Measurements from ENCODE around the gene CCL11.
"Not testable (repeated sequence)": the region's sequence is repeated elsewhere in the genome, so short reads cannot be mapped to it uniquely, and the experiment has no call there.

Gene CCL11

DNA sequence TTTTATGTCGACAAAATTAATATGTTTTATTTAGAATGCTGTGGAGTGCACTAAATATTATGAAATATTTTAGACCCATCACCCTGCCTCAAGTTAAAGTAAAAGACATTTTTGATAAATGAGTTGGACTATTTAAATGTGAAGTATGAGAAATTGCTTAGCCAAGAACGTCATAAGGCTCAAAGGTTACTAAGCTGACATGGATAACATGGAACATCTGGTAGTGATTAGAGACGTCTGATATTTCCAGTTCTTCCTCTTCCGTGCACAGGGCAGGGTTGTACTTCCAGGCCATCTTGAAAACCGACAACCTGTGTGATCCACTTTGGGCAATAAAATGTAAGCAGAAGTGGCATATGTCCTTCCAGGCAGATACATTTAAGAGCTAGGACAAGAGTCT lies 26.5 kb downstream of the CCL11 start:
- DNase-seq = no peak

DNA sequence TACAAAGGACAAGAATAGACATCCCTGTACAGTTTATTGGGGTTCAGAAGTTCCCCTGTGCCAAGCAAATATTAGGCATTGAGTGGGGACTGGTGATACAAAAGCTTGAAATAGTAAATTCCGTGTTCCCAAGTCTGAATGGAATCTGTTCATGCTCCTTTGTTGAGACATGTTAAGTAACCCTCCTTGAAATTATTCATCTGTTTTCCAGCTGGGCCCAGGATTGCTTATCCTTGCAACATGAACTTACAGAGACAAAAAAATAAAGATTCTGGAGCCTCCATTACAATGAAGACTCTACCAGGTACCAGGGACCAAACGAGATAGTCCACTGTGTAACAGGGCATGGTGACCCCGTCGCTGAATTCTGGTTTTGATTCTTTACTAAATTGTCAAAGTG lies 27.6 kb downstream of the CCL11 start:
- DNase-seq = no peak

DNA sequence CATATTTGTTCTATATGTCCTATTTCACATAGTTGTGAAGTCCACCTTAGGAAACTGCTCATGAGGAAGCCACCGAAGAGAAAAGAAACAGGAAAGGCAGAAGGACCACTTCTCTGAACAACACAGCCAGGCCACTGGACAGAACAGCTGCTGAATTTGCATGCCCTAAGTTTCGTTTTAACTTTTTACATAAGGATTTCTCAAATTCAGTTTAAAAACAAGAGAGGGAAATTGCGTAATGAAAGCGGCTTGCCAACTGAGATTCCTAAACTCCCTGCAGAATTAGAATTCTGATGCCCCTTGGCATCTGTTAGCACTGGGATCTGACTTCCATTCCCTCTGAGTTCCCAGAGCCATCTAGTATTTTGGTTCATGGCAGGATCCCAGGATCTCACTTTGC lies 28.7 kb downstream of the CCL11 start:
- no peak for DNase-seq

DNA sequence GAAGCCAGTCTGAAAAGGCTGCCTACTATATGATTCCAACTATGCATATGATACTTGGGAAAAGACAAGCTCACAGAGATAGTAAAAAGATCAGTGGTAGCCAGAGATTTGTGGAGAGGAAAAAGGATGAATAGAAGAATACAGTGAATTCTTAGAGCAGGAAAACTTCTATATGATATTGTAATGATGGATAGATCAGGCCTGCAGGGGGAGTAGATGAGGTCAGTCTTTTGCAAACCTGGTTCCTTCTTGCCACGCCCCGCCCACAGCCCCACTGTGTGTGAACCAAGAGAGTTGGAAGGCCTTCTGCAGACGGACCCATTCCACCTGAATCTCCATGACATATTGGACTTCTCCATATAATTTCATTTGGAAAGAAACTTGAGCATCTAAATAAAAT lies 32.9 kb downstream of the CCL11 start:
- no peak for DNase-seq

DNA sequence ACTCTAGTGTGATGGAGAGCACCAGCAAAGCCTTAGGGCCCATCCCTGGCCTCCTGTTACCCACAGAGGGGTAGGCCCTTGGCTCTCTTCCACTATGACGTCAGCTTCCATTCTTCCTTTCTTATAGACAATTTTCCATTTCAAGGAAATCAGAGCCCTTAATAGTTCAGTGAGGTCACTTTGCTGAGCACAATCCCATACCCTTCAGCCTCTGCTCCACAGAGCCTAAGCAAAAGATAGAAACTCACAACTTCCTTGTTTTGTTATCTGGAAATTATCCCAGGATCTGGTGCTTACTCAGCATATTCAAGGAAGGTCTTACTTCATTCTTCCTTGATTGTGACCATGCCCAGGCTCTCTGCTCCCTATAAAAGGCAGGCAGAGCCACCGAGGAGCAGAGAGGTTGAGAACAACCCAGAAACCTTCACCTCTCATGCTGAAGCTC lies 33.5 kb downstream of the CCL11 start, which contains the start of gene CCL8:
Gene CCL8, plus strand, starts transcription at position 397 of the 445 bp plus-strand sequence. CDS start 67 bp downstream, outside the sequence.
- DNase-seq = no peak

DNA sequence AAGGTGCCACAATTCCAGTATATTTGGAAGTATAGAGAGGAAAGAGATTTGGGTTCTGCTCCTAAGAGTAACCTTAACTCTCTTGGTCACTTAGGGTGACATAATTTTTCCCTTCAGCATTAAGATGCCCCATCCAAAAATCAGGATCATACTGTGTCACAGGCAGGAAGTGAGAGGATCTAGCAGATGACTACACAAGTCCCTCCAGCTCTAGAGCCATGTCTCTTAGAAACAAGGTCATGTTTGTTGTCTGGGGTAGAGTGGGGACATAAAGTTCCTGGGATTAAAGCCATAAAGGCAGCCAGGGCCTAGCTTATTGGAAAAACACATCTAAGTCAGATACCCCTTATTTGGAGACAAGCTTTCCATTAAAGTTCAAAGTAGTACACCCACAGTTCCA lies 36.4 kb downstream of the CCL11 start:
- no peak for DNase-seq

DNA sequence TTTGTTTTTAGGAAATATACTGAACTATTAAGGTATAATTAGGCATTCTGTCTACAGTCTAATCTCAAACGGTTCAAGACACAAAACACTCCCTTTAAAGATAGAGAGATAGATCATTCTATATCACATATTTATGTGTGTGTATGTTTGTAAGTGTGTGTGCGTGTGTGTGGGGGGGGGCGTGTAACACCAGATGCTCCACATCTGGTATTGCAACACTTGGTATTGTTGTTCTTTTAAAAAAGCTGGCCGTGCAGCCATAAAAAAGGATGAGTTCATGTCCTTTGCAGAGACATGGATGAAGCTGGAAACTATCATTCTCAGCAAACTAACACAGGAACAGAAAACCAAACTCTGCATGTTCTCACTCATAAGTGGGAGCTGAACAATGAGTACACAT lies 42.0 kb downstream of the CCL11 start:
- not testable (repeated sequence) for DNase-seq

DNA sequence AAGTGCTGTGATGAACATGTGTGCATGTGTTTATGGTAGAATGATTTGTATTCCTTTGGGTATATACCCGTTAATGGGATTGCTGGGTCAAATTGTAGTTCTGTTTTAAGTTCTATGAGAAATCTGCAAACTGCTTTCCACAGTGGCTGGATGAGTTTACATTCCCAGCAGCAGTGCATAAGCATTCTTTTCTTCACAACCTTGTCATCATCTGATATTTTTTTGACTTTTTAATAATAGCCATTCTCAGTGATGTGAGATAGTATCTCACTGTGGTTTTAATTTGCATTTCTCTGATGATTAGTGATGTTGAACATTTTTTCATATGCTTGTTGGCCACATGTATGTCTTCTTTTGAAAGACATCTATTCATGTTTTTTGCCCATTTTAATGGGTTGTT lies 52.2 kb downstream of the CCL11 start:
- no peak for DNase-seq

Measured in activated CD4-positive, alpha-beta T cell treated with anti-CD3 and anti-CD28 coated beads, Interleukin-2, amount 50 U/mL, for 1 hour (primary cell).